Gastrocnemius medialis (tissue), 4 donors: ENCODE data around the gene EMC6. TPM values are rescaled to one million over a fixed set of nuclear protein-coding genes. Genes with fewer than 3 reads are reported as not detected.
A peak's percentile ranks its signal among the peaks of the same experiment; 100 is the strongest.

ENCODE experiments used
- ATAC-seq, 2 donors: fragments of 150-250 bp; one replicate each; pipeline ENCODE4 v1.9.1; 2016
- DNase-seq, 2 donors: peaks; one replicate each; pipeline ENCODE4 v3.0.0-alpha.2; 2019
- H3K27ac ChIP-seq, 4 donors: fragments of 200-600 bp; sonication (generic); 1 replicate in 1 of 4; 2 replicates in 3 of 4; pipeline ENCODE4 v1.5.1; 2016 to 2018; ENCODE audit warnings: mild to moderate bottlenecking in 2 of 4, moderate library complexity in 1 of 4
- H3K27me3 ChIP-seq, 3 donors: fragments of 200-600 bp; sonication (generic) in 2 of 3; 1 replicate in 1 of 3; 2 replicates in 2 of 3; pipeline versions ENCODE4 v1.5.1 to v1.6.0; 2016 to 2019; ENCODE audit warnings: mild to moderate bottlenecking in 1 of 3, moderate library complexity in 1 of 3
- H3K36me3 ChIP-seq, 2 donors: fragments of 200-600 bp; sonication (generic) in 1 of 2; one replicate each; pipeline ENCODE4 v1.5.1; 2017 to 2018
- H3K4me1 ChIP-seq, 2 donors: fragments of 200-600 bp; sonication (generic) in 1 of 2; one replicate each; pipeline ENCODE4 v1.5.1; 2016 to 2017; ENCODE audit warnings: mild to moderate bottlenecking in 2 of 2
- H3K4me3 ChIP-seq, 4 donors: fragments of 200-600 bp; sonication (generic) in 3 of 4; 1 replicate in 1 of 4; 2 replicates in 3 of 4; pipeline ENCODE4 v1.5.1; 2016 to 2019; ENCODE audit warnings: mild to moderate bottlenecking in 2 of 4
- H3K9me3 ChIP-seq, 3 donors: fragments of 200-600 bp; sonication (generic) in 2 of 3; 1 replicate in 1 of 3; 2 replicates in 2 of 3; pipeline ENCODE4 v1.5.1; 2016 to 2019
- CTCF ChIP-seq, 5 experiments: fragments of 450-650 bp in 3 of 5; fragments of 200-600 bp in 2 of 5; sonication (generic) in 2 of 5; IDR thresholded peaks in 4 of 5; conservative IDR thresholded peaks in 1 of 5; 1 replicate in 4 of 5; 2 replicates in 1 of 5; pipeline ENCODE4 v1.5.1; 2016 to 2019; ENCODE audit warnings: antibody characterized with exemption in 5 of 5, mild to moderate bottlenecking in 3 of 5, moderate library complexity in 3 of 5
- POLR2A ChIP-seq, 2 donors: fragments of 450-650 bp; IDR thresholded peaks; one replicate each; pipeline ENCODE4 v1.6.1; 2017; ENCODE audit warnings: antibody characterized with exemption in 2 of 2, mild to moderate bottlenecking in 2 of 2, moderate library complexity in 2 of 2
- in situ Hi-C, 4 donors: fragments of 200-750 bp; cut with MboI; loops; one replicate each; pipeline versions ENCODE4 v1.15.0 to v1.8.0; 2017; ENCODE audit warnings: low sequenced_read_pairs in 4 of 4
- intact Hi-C: fragments of 100-400 bp; cut with DNase I; formaldehyde crosslinking; loops from one replicate; pipeline ENCODE4 v1.15.1; 2023; ENCODE audit warnings: low total_unique reads
- total RNA-seq, 4 donors: library from RNA; depleted of rRNA; stranded (reverse); fragments of >200 nt; gene quantifications; one replicate each; pipeline versions ENCODE4 v1.1.0 to v1.2.3, GENCODE V29; 2016

The EMC6 gene
- total RNA-seq, 4 donors from 2014 or later: 40.6 to 73.8 (median 54.5) TPM

- no peak overlapping the region for H3K4me3 ChIP-seq
- no peak for DNase-seq
- H3K9me3 ChIP-seq: no peaks in the 10 kb centered on the region
- H3K4me1 ChIP-seq: peaks cover 21 to 28% of the 10 kb centered on the region in 2 donors
- no peak for TF ChIP-seq POLR2A (IDR thresholded peaks at IDR 0.05)
- TF ChIP-seq CTCF (IDR thresholded peaks at IDR 0.05 in 4 of 5, conservative IDR thresholded peaks at IDR 0.05 in 1 of 5): no peak
- in situ Hi-C loops (no loop called here), intact Hi-C loops (loop anchor here (2.0 kb wide), 1 partner anchor 81 kb away; the partner anchor contains the start of gene HASPIN)
- H3K36me3 ChIP-seq: peaks cover 0 to 39% of the 10 kb centered on the region in 2 donors
- H3K27ac ChIP-seq: peak overlapping the region in 2 of 4 donors; percentile 35 to 81
- H3K27me3 ChIP-seq: no peaks in the 10 kb centered on the region
- no peak for ATAC-seq
These were observed 26.7 kb upstream of the EMC6 start for GRCh38 chr17:3641717-3642486.

GRCh38 chr17:3643889-3644349 is 24.7 kb upstream of the EMC6 start:
- in situ Hi-C loops (no loop called here), intact Hi-C loops (no loop called here)
- no peak for DNase-seq
- no peaks in the 10 kb centered on the region for H3K9me3 ChIP-seq
- no peaks in the 10 kb centered on the region for H3K27me3 ChIP-seq
- no peak overlapping the region for H3K27ac ChIP-seq
- TF ChIP-seq POLR2A (IDR thresholded peaks at IDR 0.05) (no peak), CTCF (IDR thresholded peaks at IDR 0.05 in 4 of 5, conservative IDR thresholded peaks at IDR 0.05 in 1 of 5) (no peak)
- peaks cover 14 to 16% of the 10 kb centered on the region in 2 donors for H3K4me1 ChIP-seq
- peaks cover 0 to 53% of the 10 kb centered on the region in 2 donors for H3K36me3 ChIP-seq
- no peak for ATAC-seq
- no peak overlapping the region for H3K4me3 ChIP-seq

- intact Hi-C loops: no loop called here
- H3K27me3 ChIP-seq: no peaks in the 10 kb centered on the region
- no peak overlapping the region for H3K4me3 ChIP-seq
- H3K9me3 ChIP-seq: no peaks in the 10 kb centered on the region
- H3K4me1 ChIP-seq: peaks cover 6 to 8% of the 10 kb centered on the region in 2 donors
- DNase-seq: no peak
- H3K36me3 ChIP-seq: peaks cover 0 to 65% of the 10 kb centered on the region in 2 donors
- TF ChIP-seq CTCF (IDR thresholded peaks at IDR 0.05 in 4 of 5, conservative IDR thresholded peaks at IDR 0.05 in 1 of 5): no peak
- TF ChIP-seq POLR2A (IDR thresholded peaks at IDR 0.05): no peak
- in situ Hi-C loops: no loop called here
- ATAC-seq: no peak
- no peak overlapping the region for H3K27ac ChIP-seq
These were observed 23.3 kb upstream of the EMC6 start for GRCh38 chr17:3645310-3645709.

GRCh38 chr17:3647251-3647650 is 21.4 kb upstream of the EMC6 start:
- Histone ChIP-seq H3K27me3 (no peaks in the 10 kb centered on the region), H3K4me1 (no peaks in the 10 kb centered on the region), H3K27ac (no peak overlapping the region), H3K9me3 (no peaks in the 10 kb centered on the region), H3K4me3 (no peak overlapping the region), H3K36me3 (peaks cover 0 to 58% of the 10 kb centered on the region in 2 donors)
- intact Hi-C loops: no loop called here
- TF ChIP-seq POLR2A (IDR thresholded peaks at IDR 0.05) (no peak), CTCF (IDR thresholded peaks at IDR 0.05 in 4 of 5, conservative IDR thresholded peaks at IDR 0.05 in 1 of 5) (no peak)
- DNase-seq (no peak), ATAC-seq (no peak)
- in situ Hi-C loops: no loop called here
